Calu3 (cell line): ENCODE results near the gene KDM4B. TPM values are rescaled to one million over a fixed set of nuclear protein-coding genes. Genes with fewer than 3 reads are reported as not detected.

Experiments used
- BruUV-seq: library from RNA; stranded (reverse); fragments of 400-500 nt; replicated peaks from 2 replicates; lab custom pipeline; 2021; lab: Mats Ljungman, UMichigan
- CTCF ChIA-PET: fragments of 300-600 bp; sonication (Branson Sonifier 250); formaldehyde crosslinking; loops from one replicate; lab custom pipeline; 2022; ENCODE audit warnings: antibody characterized with exemption; lab: Charles Lee
- DNase-seq: peaks from one replicate; pipeline ENCODE4 v3.0.0; 2022
- H3K27ac Mint-ChIP-seq: one replicate; pipeline ENCODE4 v1.8.0; 2022; ENCODE audit warnings: mixed read lengths; ENCODE audit not compliant: unreplicated experiment
- H3K27me3 Mint-ChIP-seq: one replicate; pipeline ENCODE4 v1.8.0; 2022; ENCODE audit warnings: mixed read lengths; ENCODE audit not compliant: unreplicated experiment
- H3K36me3 Mint-ChIP-seq: one replicate; pipeline ENCODE4 v1.8.0; 2022; ENCODE audit warnings: mild to moderate bottlenecking, moderate library complexity, mixed read lengths; ENCODE audit not compliant: insufficient read depth, unreplicated experiment
- H3K4me1 Mint-ChIP-seq: one replicate; pipeline ENCODE4 v1.8.0; 2022; ENCODE audit warnings: mild to moderate bottlenecking, low read depth, mixed read lengths; ENCODE audit not compliant: unreplicated experiment
- H3K4me3 Mint-ChIP-seq: one replicate; pipeline ENCODE4 v1.8.0; 2022; ENCODE audit warnings: mild to moderate bottlenecking, low read depth, moderate library complexity, mixed read lengths; ENCODE audit not compliant: unreplicated experiment
- H3K9me3 Mint-ChIP-seq: one replicate; pipeline ENCODE4 v1.8.0; 2022; ENCODE audit warnings: low read depth, mixed read lengths; ENCODE audit not compliant: unreplicated experiment
- intact Hi-C: fragments of 100-400 bp; cut with micrococcal nuclease; formaldehyde crosslinking; loops from one replicate; pipeline ENCODE4 v1.10.0; 2022; ENCODE audit not compliant: unreplicated experiment
- total RNA-seq: library from RNA; stranded (reverse); gene quantifications from 2 replicates; pipeline ENCODE4 v1.2.3, GENCODE V29; 2022
- TF ChIP-seq, protein P1 (sequence below): fragments of 200-600 bp; IDR thresholded peaks from one replicate; pipeline ENCODE4 v1.8.0; 2022; ENCODE audit warnings: antibody characterized with exemption; ENCODE audit not compliant: unreplicated experiment

The KDM4B gene
- total RNA-seq, 1 experiment from 2014 or later, result 13.9 TPM

- BruUV-seq, result no TSS peak
- TF ChIP-seq, protein P1, sequence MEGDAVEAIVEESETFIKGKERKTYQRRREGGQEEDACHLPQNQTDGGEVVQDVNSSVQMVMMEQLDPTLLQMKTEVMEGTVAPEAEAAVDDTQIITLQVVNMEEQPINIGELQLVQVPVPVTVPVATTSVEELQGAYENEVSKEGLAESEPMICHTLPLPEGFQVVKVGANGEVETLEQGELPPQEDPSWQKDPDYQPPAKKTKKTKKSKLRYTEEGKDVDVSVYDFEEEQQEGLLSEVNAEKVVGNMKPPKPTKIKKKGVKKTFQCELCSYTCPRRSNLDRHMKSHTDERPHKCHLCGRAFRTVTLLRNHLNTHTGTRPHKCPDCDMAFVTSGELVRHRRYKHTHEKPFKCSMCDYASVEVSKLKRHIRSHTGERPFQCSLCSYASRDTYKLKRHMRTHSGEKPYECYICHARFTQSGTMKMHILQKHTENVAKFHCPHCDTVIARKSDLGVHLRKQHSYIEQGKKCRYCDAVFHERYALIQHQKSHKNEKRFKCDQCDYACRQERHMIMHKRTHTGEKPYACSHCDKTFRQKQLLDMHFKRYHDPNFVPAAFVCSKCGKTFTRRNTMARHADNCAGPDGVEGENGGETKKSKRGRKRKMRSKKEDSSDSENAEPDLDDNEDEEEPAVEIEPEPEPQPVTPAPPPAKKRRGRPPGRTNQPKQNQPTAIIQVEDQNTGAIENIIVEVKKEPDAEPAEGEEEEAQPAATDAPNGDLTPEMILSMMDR, result no peak
- DNase-seq, result no peak
- CTCF ChIA-PET, result no interaction called here
- peaks cover 3% of the 10 kb centered on the region for H3K36me3 Mint-ChIP-seq
- H3K27me3 Mint-ChIP-seq, result no peaks in the 10 kb centered on the region
- H3K27ac Mint-ChIP-seq, result no peak overlapping the region
- no peak overlapping the region for H3K4me3 Mint-ChIP-seq
- no peaks in the 10 kb centered on the region for H3K9me3 Mint-ChIP-seq
- intact Hi-C loops, result no loop called here
- no peaks in the 10 kb centered on the region for H3K4me1 Mint-ChIP-seq
Observed at GRCh38 chr19:5141850-5142724, 173.2 kb downstream of the KDM4B start.

DNA sequence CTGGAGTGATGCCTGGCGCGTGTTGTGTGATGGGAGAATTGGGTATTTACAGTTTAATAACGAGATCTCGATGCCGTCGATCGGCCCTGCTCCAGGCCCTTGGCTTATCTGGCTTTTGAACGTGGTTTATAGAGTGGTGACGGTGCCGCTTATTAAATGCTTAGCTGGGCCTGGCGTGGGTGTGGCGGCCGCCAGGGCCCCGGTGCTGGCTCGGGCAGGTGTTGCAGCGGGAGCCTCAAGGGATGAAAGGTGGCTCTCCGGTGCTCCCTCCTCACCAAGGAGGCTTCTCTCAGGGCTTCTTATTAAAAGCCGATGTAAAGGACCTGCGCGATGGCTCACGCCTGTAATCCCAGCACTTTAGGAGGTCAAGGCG is 173.8 kb downstream of the KDM4B start:
- Mint-ChIP-seq H3K36me3 (peaks cover 8% of the 10 kb centered on the region), H3K27ac (no peak overlapping the region), H3K9me3 (no peaks in the 10 kb centered on the region), H3K4me3 (no peak overlapping the region), H3K27me3 (no peaks in the 10 kb centered on the region), H3K4me1 (no peaks in the 10 kb centered on the region)
- CTCF ChIA-PET, result interaction anchor here (0.7 kb wide), 1 partner anchor 66 kb away, joined by 4 read pairs; no protein-coding TSS in a partner anchor
- no peak for DNase-seq
- BruUV-seq, result no TSS peak
- intact Hi-C loops, result no loop called here
- TF ChIP-seq, protein P1, result no peak

- CTCF ChIA-PET, result interaction anchor here (0.6 kb wide), 2 partner anchors 575 to 1573 kb away, joined by 3 read pairs; no protein-coding TSS in a partner anchor
- peaks cover 8% of the 10 kb centered on the region for H3K36me3 Mint-ChIP-seq
- BruUV-seq, result no TSS peak
Observed at GRCh38 chr19:5143471-5144411, 174.8 kb downstream of the KDM4B start.

More at GRCh38 chr19:5143471-5144411, 174.8 kb downstream of the KDM4B start:
- DNase-seq, result no peak
- intact Hi-C loops, result no loop called here
- no peak overlapping the region for H3K4me3 Mint-ChIP-seq
- H3K27me3 Mint-ChIP-seq, result no peaks in the 10 kb centered on the region
- H3K27ac Mint-ChIP-seq, result no peak overlapping the region
- no peaks in the 10 kb centered on the region for H3K4me1 Mint-ChIP-seq
- TF ChIP-seq, protein P1, result no peak
- H3K9me3 Mint-ChIP-seq, result no peaks in the 10 kb centered on the region
